Activated CD8-positive, alpha-beta T cell treated with anti-CD3 and anti-CD28 coated beads for 36 hours (primary cell): Measurements from ENCODE around the gene SLC12A3. TPM values are rescaled to one million over a fixed set of nuclear protein-coding genes. Genes with fewer than 3 reads are reported as not detected.

Experiments
- ATAC-seq: fragments of 200-7000 bp; cut with Tn5 transposase; one replicate; pipeline ENCODE4 v1.10.0; 2021; ENCODE audit warnings: mild to moderate bottlenecking, moderate library complexity
- CTCF ChIA-PET: fragments of 350-600 bp; sonication (Branson Sonifier 250); formaldehyde crosslinking; loops from one replicate; lab custom pipeline; 2021; ENCODE audit warnings: antibody characterized with exemption; lab: Charles Lee
- POLR2A ChIA-PET: fragments of 350-600 bp; sonication (Branson Sonifier 250); formaldehyde crosslinking; loops from one replicate; lab custom pipeline; 2021; ENCODE audit warnings: antibody characterized with exemption; lab: Charles Lee
- DNase-seq: peaks from one replicate; pipeline ENCODE4 v3.0.0-alpha.2; 2020
- H3K27ac Mint-ChIP-seq: one replicate; pipeline ENCODE4 v1.8.0; 2021; ENCODE audit warnings: mild to moderate bottlenecking, mixed read lengths
- H3K27me3 Mint-ChIP-seq: one replicate; pipeline ENCODE4 v1.8.0; 2021; ENCODE audit warnings: mixed read lengths
- H3K36me3 Mint-ChIP-seq: one replicate; pipeline ENCODE4 v1.8.0; 2021; ENCODE audit warnings: low read depth, mixed read lengths
- H3K4me1 Mint-ChIP-seq: one replicate; pipeline ENCODE4 v1.8.0; 2021; ENCODE audit warnings: low read depth, mixed read lengths
- H3K4me3 Mint-ChIP-seq: one replicate; pipeline ENCODE4 v1.8.0; 2021; ENCODE audit warnings: mild to moderate bottlenecking, moderate library complexity, mixed read lengths
- H3K9me3 Mint-ChIP-seq: one replicate; pipeline ENCODE4 v1.8.0; 2021; ENCODE audit warnings: mixed read lengths
- intact Hi-C: fragments of 100-400 bp; cut with micrococcal nuclease; formaldehyde crosslinking; loops from one replicate; pipeline ENCODE4 v1.10.0; 2022
- total RNA-seq, 2 experiments: library from RNA; stranded (reverse); gene quantifications; one replicate each; pipeline ENCODE4 v1.2.3, GENCODE V29; 2021
- TF ChIP-seq, protein P1 (sequence below): fragments of 200-600 bp; IDR thresholded peaks from one replicate; pipeline ENCODE4 v1.8.0; 2022; ENCODE audit warnings: antibody characterized with exemption, mild to moderate bottlenecking

SLC12A3 gene
- total RNA-seq, 2 experiments from 2014 or later = not detected

DNA sequence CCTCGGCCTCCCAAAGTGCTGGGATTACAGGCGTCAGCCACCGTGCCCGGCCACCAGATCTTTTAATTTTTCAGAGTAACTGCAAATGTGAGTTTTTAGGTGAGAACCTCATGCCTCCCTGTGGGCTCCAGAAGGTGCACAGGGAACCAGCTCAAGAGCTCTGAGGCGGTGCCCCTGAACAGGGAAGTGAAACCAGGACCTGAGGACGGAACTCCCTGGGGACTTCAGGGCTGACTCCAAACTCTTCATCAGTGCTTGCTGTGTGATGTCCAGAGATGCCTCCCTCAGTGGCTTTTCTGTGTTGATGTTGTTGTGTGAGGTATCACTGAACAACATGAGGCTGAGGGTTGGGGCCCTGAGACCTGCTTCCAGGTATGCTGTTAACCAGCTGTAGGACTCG lies 23.8 kb downstream of the SLC12A3 start:
- intact Hi-C loops = no loop called here
- Mint-ChIP-seq H3K27me3 (no peaks in the 10 kb centered on the region), H3K4me1 (no peaks in the 10 kb centered on the region), H3K4me3 (no peak overlapping the region), H3K36me3 (no peaks in the 10 kb centered on the region), H3K27ac (no peak overlapping the region), H3K9me3 (no peaks in the 10 kb centered on the region)
- no peak for DNase-seq
- TF ChIP-seq, protein P1, sequence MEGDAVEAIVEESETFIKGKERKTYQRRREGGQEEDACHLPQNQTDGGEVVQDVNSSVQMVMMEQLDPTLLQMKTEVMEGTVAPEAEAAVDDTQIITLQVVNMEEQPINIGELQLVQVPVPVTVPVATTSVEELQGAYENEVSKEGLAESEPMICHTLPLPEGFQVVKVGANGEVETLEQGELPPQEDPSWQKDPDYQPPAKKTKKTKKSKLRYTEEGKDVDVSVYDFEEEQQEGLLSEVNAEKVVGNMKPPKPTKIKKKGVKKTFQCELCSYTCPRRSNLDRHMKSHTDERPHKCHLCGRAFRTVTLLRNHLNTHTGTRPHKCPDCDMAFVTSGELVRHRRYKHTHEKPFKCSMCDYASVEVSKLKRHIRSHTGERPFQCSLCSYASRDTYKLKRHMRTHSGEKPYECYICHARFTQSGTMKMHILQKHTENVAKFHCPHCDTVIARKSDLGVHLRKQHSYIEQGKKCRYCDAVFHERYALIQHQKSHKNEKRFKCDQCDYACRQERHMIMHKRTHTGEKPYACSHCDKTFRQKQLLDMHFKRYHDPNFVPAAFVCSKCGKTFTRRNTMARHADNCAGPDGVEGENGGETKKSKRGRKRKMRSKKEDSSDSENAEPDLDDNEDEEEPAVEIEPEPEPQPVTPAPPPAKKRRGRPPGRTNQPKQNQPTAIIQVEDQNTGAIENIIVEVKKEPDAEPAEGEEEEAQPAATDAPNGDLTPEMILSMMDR = no peak
- CTCF ChIA-PET = interaction anchor here (1.3 kb wide), 1 partner anchor 75 kb away, joined by 3 read pairs; no protein-coding TSS in a partner anchor
- POLR2A ChIA-PET = interaction anchor here (1.0 to 1.6 kb wide), 3 partner anchors 11 to 53 kb away, joined by 3 to 5 read pairs (median 3); no protein-coding TSS in a partner anchor
- ATAC-seq = no peak

- intact Hi-C loops = no loop called here
- H3K4me1 Mint-ChIP-seq = no peaks in the 10 kb centered on the region
- no peaks in the 10 kb centered on the region for H3K36me3 Mint-ChIP-seq
- ChIA-PET POLR2A (interaction anchor here (1.1 to 1.6 kb wide), 2 partner anchors 11 to 43 kb away, joined by 3 read pairs; no protein-coding TSS in a partner anchor), CTCF (interaction anchor here (1.0 kb wide), 1 partner anchor 20 kb away, joined by 3 read pairs; no protein-coding TSS in a partner anchor)
- no peaks in the 10 kb centered on the region for H3K9me3 Mint-ChIP-seq
- TF ChIP-seq, protein P1 = no peak
- no peak overlapping the region for H3K27ac Mint-ChIP-seq
- no peak for ATAC-seq
- no peak for DNase-seq
- H3K27me3 Mint-ChIP-seq = no peaks in the 10 kb centered on the region
- no peak overlapping the region for H3K4me3 Mint-ChIP-seq
Observed at GRCh38 chr16:56889206-56889605, 24.2 kb downstream of the SLC12A3 start.

- no peaks in the 10 kb centered on the region for H3K4me1 Mint-ChIP-seq
- TF ChIP-seq, protein P1 = no peak
- no peak overlapping the region for H3K27ac Mint-ChIP-seq
- DNase-seq (no peak), ATAC-seq (no peak)
- CTCF ChIA-PET = no interaction called here
- H3K4me3 Mint-ChIP-seq = no peak overlapping the region
- no peaks in the 10 kb centered on the region for H3K36me3 Mint-ChIP-seq
- intact Hi-C loops = no loop called here
- H3K27me3 Mint-ChIP-seq = no peaks in the 10 kb centered on the region
- no peaks in the 10 kb centered on the region for H3K9me3 Mint-ChIP-seq
- POLR2A ChIA-PET = interaction anchor here (1.5 kb wide), 1 partner anchor 53 kb away, joined by 3 read pairs; no protein-coding TSS in a partner anchor
Observed at GRCh38 chr16:56891685-56892084, 26.7 kb downstream of the SLC12A3 start.

DNA sequence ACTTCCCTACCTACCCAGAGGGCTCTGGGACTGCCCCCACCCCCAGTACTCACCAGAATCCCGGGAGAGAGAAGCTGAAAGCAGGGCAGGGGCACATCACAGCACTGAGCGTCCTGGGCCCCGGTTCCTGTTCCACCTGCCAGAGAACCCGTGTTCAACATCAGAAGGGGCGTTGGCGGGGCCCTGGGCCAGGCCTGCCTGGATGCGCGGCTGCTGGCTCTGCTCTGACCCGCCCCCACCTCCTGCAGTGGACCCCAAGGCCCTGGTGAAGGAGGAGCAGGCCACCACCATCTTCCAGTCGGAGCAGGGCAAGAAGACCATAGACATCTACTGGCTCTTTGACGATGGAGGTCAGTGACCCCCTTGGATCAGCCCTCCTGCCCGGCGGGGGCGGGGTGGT lies 27.7 kb downstream of the SLC12A3 start:
- Mint-ChIP-seq H3K4me1 (no peaks in the 10 kb centered on the region), H3K4me3 (no peak overlapping the region), H3K27me3 (no peaks in the 10 kb centered on the region), H3K36me3 (no peaks in the 10 kb centered on the region), H3K9me3 (no peaks in the 10 kb centered on the region), H3K27ac (no peak overlapping the region)
- no peak for ATAC-seq
- intact Hi-C loops = no loop called here
- DNase-seq = no peak
- TF ChIP-seq, protein P1 = no peak
- ChIA-PET CTCF (interaction anchor here (1.2 to 1.9 kb wide), 2 partner anchors 12 to 25 kb away, joined by 5 read pairs; no protein-coding TSS in a partner anchor), POLR2A (interaction anchor here (1.5 kb wide), 1 partner anchor 52 kb away, joined by 3 read pairs; no protein-coding TSS in a partner anchor)

DNA sequence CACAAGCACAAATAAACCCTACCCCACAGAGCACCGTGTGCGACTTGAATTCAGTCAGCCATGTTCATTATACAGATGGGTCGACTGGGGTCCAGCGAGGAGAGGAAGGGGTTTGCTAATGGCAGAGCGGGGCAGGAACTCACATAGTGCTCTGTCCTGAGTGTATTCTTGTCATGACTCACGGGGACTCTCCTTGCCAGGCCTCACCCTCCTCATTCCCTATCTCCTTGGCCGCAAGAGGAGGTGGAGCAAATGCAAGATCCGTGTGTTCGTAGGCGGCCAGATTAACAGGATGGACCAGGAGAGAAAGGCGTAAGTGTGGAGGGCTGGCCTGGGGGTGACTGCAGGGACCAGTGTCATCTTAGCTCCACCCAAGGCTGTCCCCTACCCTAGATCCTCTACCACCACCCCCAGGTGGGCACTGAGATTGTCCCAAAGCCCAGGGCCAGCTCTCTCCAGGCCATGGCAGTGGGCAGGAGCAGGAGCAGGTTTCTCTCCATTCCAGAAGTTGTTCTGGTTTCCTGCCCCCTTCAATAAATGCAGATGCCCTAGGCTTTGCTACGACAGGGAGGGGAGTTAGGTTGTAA lies 29.4 kb downstream of the SLC12A3 start:
- H3K27me3 Mint-ChIP-seq = no peaks in the 10 kb centered on the region
- ChIA-PET POLR2A (interaction anchor here (1.2 to 1.9 kb wide), 3 partner anchors 10 to 51 kb away, joined by 3 to 4 read pairs (median 3); no protein-coding TSS in a partner anchor), CTCF (interaction anchor here (1.9 kb wide), 1 partner anchor 27 kb away, joined by 5 read pairs; no protein-coding TSS in a partner anchor)
- ATAC-seq (no peak), DNase-seq (no peak)
- TF ChIP-seq, protein P1 = no peak
- peaks cover 10% of the 10 kb centered on the region for H3K4me1 Mint-ChIP-seq
- intact Hi-C loops = no loop called here
- H3K9me3 Mint-ChIP-seq = no peaks in the 10 kb centered on the region
- no peaks in the 10 kb centered on the region for H3K36me3 Mint-ChIP-seq
- no peak overlapping the region for H3K4me3 Mint-ChIP-seq
- no peak overlapping the region for H3K27ac Mint-ChIP-seq
